GM23248 (cell line): Measurements from ENCODE around the gene APEH. TPM values are rescaled to one million over a fixed set of nuclear protein-coding genes. Genes with fewer than 3 reads are reported as not detected.

ENCODE experiments used
- DNase-seq: peaks from one replicate; pipeline ENCODE4 v3.0.0-alpha.2; 2015
- H2AFZ ChIP-seq: fragments of 200-600 bp; sonication (generic); 2 replicates; pipeline ENCODE4 v1.6.1; 2016; ENCODE audit warnings: antibody characterized with exemption
- H3F3A ChIP-seq: fragments of 200-600 bp; sonication (generic); 2 replicates; pipeline ENCODE4 v1.6.1; 2016; ENCODE audit warnings: mild to moderate bottlenecking, antibody characterized with exemption, mixed run types; ENCODE audit not compliant: insufficient read depth
- H3K27ac ChIP-seq: fragments of 200-600 bp; sonication (generic); 2 replicates; pipeline ENCODE4 v1.5.1; 2016; ENCODE audit warnings: mild to moderate bottlenecking
- H3K27me3 ChIP-seq: fragments of 200-600 bp; sonication (generic); replicated peaks from 2 replicates; pipeline ENCODE4 v1.6.1; 2016; ENCODE audit warnings: mild to moderate bottlenecking; ENCODE audit not compliant: insufficient read depth
- H3K36me3 ChIP-seq: fragments of 200-600 bp; sonication (generic); 2 replicates; pipeline ENCODE4 v1.6.1; 2016; ENCODE audit warnings: low read depth, mild to moderate bottlenecking
- H3K4me1 ChIP-seq: fragments of 200-600 bp; sonication (generic); 2 replicates; pipeline ENCODE4 v1.6.1; 2016; ENCODE audit warnings: mild to moderate bottlenecking; ENCODE audit not compliant: insufficient read depth
- H3K4me2 ChIP-seq: fragments of 200-600 bp; sonication (generic); one replicate; pipeline ENCODE4 v1.6.1; 2016; ENCODE audit warnings: mild to moderate bottlenecking; ENCODE audit not compliant: unreplicated experiment
- H3K4me3 ChIP-seq: fragments of 200-600 bp; sonication (generic); 2 replicates; pipeline ENCODE4 v1.5.1; 2016; ENCODE audit warnings: mild to moderate bottlenecking
- H3K79me2 ChIP-seq: fragments of 200-600 bp; sonication (generic); 2 replicates; pipeline ENCODE4 v1.6.1; 2016; ENCODE audit warnings: mild to moderate bottlenecking; ENCODE audit not compliant: insufficient read depth
- H3K9ac ChIP-seq: fragments of 200-600 bp; sonication (generic); 2 replicates; pipeline ENCODE4 v1.6.1; 2016; ENCODE audit warnings: mild to moderate bottlenecking
- H3K9me2 ChIP-seq: fragments of 200-600 bp; sonication (generic); 2 replicates; pipeline ENCODE4 v1.6.1; 2016; ENCODE audit warnings: mixed run types, mild to moderate bottlenecking, moderate library complexity; ENCODE audit not compliant: insufficient read depth
- H3K9me3 ChIP-seq: fragments of 200-600 bp; sonication (generic); one replicate; pipeline ENCODE4 v1.6.1; 2017; ENCODE audit warnings: low read depth
- H4K20me1 ChIP-seq: fragments of 200-600 bp; sonication (generic); 2 replicates; pipeline ENCODE4 v1.6.0; 2016; ENCODE audit not compliant: insufficient read depth
- EZH2 ChIP-seq: fragments of 200-600 bp; sonication (generic); IDR thresholded peaks from 2 replicates; pipeline ENCODE4 v1.6.1; 2018; ENCODE audit warnings: antibody characterized with exemption, mild to moderate bottlenecking; ENCODE audit not compliant: insufficient read depth, poor library complexity, severe bottlenecking
- EZH2phosphoT487 ChIP-seq: fragments of 200-600 bp; sonication (generic); IDR thresholded peaks from 2 replicates; pipeline ENCODE4 v1.6.1; 2018; ENCODE audit warnings: antibody characterized with exemption, moderate library complexity, mild to moderate bottlenecking, low read depth; ENCODE audit not compliant: insufficient read depth
- WGBS, 2 experiments: methylation state at CpG; one replicate each; pipeline ENCODE4 v1.1.6; 2015 to 2017; ENCODE audit warnings: low lambda C conversion rate in 2 of 2, low coverage in 1 of 2; ENCODE audit errors: missing lambda C conversion rate in 2 of 2; 5-methylcytosine and 5-hydroxymethylcytosine counted together
- in situ Hi-C: fragments of 300-500 bp; cut with MboI; formaldehyde crosslinking; loops from 2 replicates; pipeline ENCODE4 v1.15.0; 2020
- polyA plus RNA-seq: library from polyadenylated mRNA; unstranded; fragments of >200 nt; fragmentation: Nextera tagmentation; extraction: Ambion mirVana; gene quantifications from 2 replicates; pipeline ENCODE4 v1.2.1, GENCODE V29; 2016
- small RNA-seq: library from RNA; depleted of rRNA; stranded (forward); fragments of <200 nt; gene quantifications from one replicate; pipeline ENCODE3, GENCODE V24; 2014; ENCODE audit warnings: low read depth, low replicate concordance
- total RNA-seq: library from RNA; depleted of rRNA; stranded (reverse); fragments of >200 nt; shearing (Covaris generic); gene quantifications from 2 replicates; pipeline ENCODE4 v1.2.3, GENCODE V29; 2014; rRNA removed

Gene APEH
- total and polyA plus RNA-seq, 2 experiments from 2014 or later, result 89.1 to 108 TPM

GRCh38 chr3:49733551-49733950, 59.4 kb downstream of the APEH start:
- Histone ChIP-seq H3F3A (peaks cover 7% of the 10 kb centered on the region; the same call in 1 of the 2 replicates), H3K4me3 (no peak overlapping the region), H3K9me2 (no peaks in the 10 kb centered on the region), H3K79me2 (peaks cover 57% of the 10 kb centered on the region), H2AFZ (no peak overlapping the region), H3K36me3 (peaks cover 23% of the 10 kb centered on the region; the same call in 1 of the 2 replicates), H4K20me1 (0 out of 2 replicates have a peak, but pooled peaks cover 4% of the 10 kb centered on the region), H3K4me1 (no peaks in the 10 kb centered on the region), H3K27me3 (no peaks in the 10 kb centered on the region), H3K27ac (no peak overlapping the region), H3K9me3 (no peaks in the 10 kb centered on the region), H3K4me2 (no peak overlapping the region), H3K9ac (no peak overlapping the region)
- TF ChIP-seq EZH2, result no peak
- TF ChIP-seq EZH2phosphoT487, result no peak
- WGBS, 2 experiments, result 96 to 100% methylated on average over 1 of the region's 1 CpG
- in situ Hi-C loops, result no loop called here
- DNase-seq, result no peak

Small RNAs within 50 kb of the gene (small RNA-seq; reads per million reads assigned to genes)
- not detected for gene AMIGO3

Other genes starting within 250 kb of the APEH start
- 10.9 and 18.7 TPM in 2 replicates for gene NICN1, start 245.0 kb upstream of the APEH start, total RNA-seq
- 10.5 and 12.5 TPM in 2 replicates for gene NICN1, start 245.0 kb upstream of the APEH start, polyA plus RNA-seq
- 81.8 and 90.2 TPM in 2 replicates for gene DAG1, start 204.1 kb upstream of the APEH start, total RNA-seq
- 42.4 and 43.0 TPM in 2 replicates for gene DAG1, start 204.1 kb upstream of the APEH start, polyA plus RNA-seq
- under 0.01 TPM in 2 replicates for gene BSN, start 119.9 kb upstream of the APEH start, total RNA-seq
- 0.03 and 0.08 TPM in 2 replicates for gene BSN, start 119.9 kb upstream of the APEH start, polyA plus RNA-seq
- gene MST1, start 15.1 kb downstream of the APEH start, total RNA-seq, result 6.3 and 6.4 TPM in 2 replicates
- gene MST1, start 15.1 kb downstream of the APEH start, polyA plus RNA-seq, result 2.5 and 3.0 TPM in 2 replicates
- 22.8 and 25.7 TPM in 2 replicates for gene RNF123, start 15.2 kb downstream of the APEH start, total RNA-seq
- 18.7 and 21.6 TPM in 2 replicates for gene RNF123, start 15.2 kb downstream of the APEH start, polyA plus RNA-seq
- gene AMIGO3, start 45.3 kb downstream of the APEH start, total RNA-seq, result 3.2 TPM in 1 of 2 replicates, not detected in the other
- gene AMIGO3, start 45.3 kb downstream of the APEH start, polyA plus RNA-seq, result 0.18 and 0.25 TPM in 2 replicates
- gene GMPPB, start 49.6 kb downstream of the APEH start, total RNA-seq, result 36.2 and 37.8 TPM in 2 replicates
- 22.8 and 24.1 TPM in 2 replicates for gene GMPPB, start 49.6 kb downstream of the APEH start, polyA plus RNA-seq
- gene IP6K1, start 112.2 kb downstream of the APEH start, total RNA-seq, result 20.6 and 27.2 TPM in 2 replicates
- 18.7 and 20.3 TPM in 2 replicates for gene IP6K1, start 112.2 kb downstream of the APEH start, polyA plus RNA-seq
- gene CDHR4, start 125.5 kb downstream of the APEH start, total RNA-seq, result not detected in 2 replicates
- gene CDHR4, start 125.5 kb downstream of the APEH start, polyA plus RNA-seq, result not detected in 2 replicates
- gene INKA1, start 128.9 kb downstream of the APEH start, total RNA-seq, result 7.1 and 12.0 TPM in 2 replicates
- 7.2 and 7.9 TPM in 2 replicates for gene INKA1, start 128.9 kb downstream of the APEH start, polyA plus RNA-seq
- gene UBA7, start 139.6 kb downstream of the APEH start, total RNA-seq, result 35.7 and 41.6 TPM in 2 replicates
- 14.0 and 16.9 TPM in 2 replicates for gene UBA7, start 139.6 kb downstream of the APEH start, polyA plus RNA-seq
- gene TRAIP, start 182.2 kb downstream of the APEH start, total RNA-seq, result 4.5 and 6.6 TPM in 2 replicates
- gene TRAIP, start 182.2 kb downstream of the APEH start, polyA plus RNA-seq, result 4.1 and 5.2 TPM in 2 replicates
- not detected in 2 replicates for gene CAMKV, start 195.6 kb downstream of the APEH start, total RNA-seq
- gene CAMKV, start 195.6 kb downstream of the APEH start, polyA plus RNA-seq, result 0.09 and 0.19 TPM in 2 replicates
- gene MST1R, start 229.5 kb downstream of the APEH start, total RNA-seq, result 0.32 TPM in 1 of 2 replicates, not detected in the other
- gene MST1R, start 229.5 kb downstream of the APEH start, polyA plus RNA-seq, result 0.35 TPM in 1 of 2 replicates, not detected in the other